Thyroid gland (tissue), 4 donors: ENCODE results near the gene IFT81. TPM values are rescaled to one million over a fixed set of nuclear protein-coding genes. Genes with fewer than 3 reads are reported as not detected.

Experiments used
- DNase-seq, 2 donors: peaks; one replicate each; pipeline ENCODE4 v3.0.0-alpha.2; 2019
- H3K27ac ChIP-seq, 3 donors: fragments of 200-600 bp; sonication (generic); 1 replicate in 2 of 3; 2 replicates in 1 of 3; pipeline ENCODE4 v1.5.1; 2016 to 2019; ENCODE audit warnings: mild to moderate bottlenecking in 1 of 3, moderate library complexity in 1 of 3
- H3K27me3 ChIP-seq: fragments of 200-600 bp; sonication (generic); one replicate; pipeline ENCODE4 v1.5.1; 2019
- H3K36me3 ChIP-seq, 2 donors: fragments of 200-600 bp; sonication (generic); one replicate each; pipeline ENCODE4 v1.5.1; 2016 to 2019
- H3K4me1 ChIP-seq, 2 donors: fragments of 200-600 bp; sonication (generic); one replicate each; pipeline ENCODE4 v1.5.1; 2017 to 2019
- H3K4me3 ChIP-seq, 3 donors: fragments of 200-600 bp; sonication (generic); replicated peaks in 1 of 3; 1 replicate in 2 of 3; 2 replicates in 1 of 3; pipeline ENCODE4 v1.5.1; 2016; ENCODE audit warnings: mild to moderate bottlenecking in 1 of 3
- H3K9me3 ChIP-seq: fragments of 200-600 bp; sonication (generic); one replicate; pipeline ENCODE4 v1.5.1; 2017
- CTCF ChIP-seq, 6 experiments: fragments of 200-600 bp in 3 of 6; fragments of 450-650 bp in 3 of 6; sonication (generic) in 3 of 6; IDR thresholded peaks; one replicate each; pipeline ENCODE4 v1.5.1; 2016 to 2019; ENCODE audit warnings: antibody characterized with exemption in 6 of 6, mild to moderate bottlenecking in 2 of 6, inconsistent platforms in 1 of 6, moderate library complexity in 1 of 6
- POLR2A ChIP-seq, 2 donors: fragments of 450-650 bp; IDR thresholded peaks; one replicate each; pipeline ENCODE4 v1.6.1; 2017; ENCODE audit warnings: antibody characterized with exemption in 2 of 2, mild to moderate bottlenecking in 2 of 2, moderate library complexity in 1 of 2
- WGBS, 2 donors: methylation state at CpG; one replicate each; pipeline ENCODE4 v1.1.5; 2017; 5-methylcytosine and 5-hydroxymethylcytosine counted together
- intact Hi-C: fragments of 100-400 bp; cut with DNase I; formaldehyde crosslinking; loops from one replicate; pipeline ENCODE4 v1.15.1; 2023
- total RNA-seq, 4 donors: library from RNA; depleted of rRNA; stranded (reverse); fragments of >200 nt; gene quantifications; one replicate each; pipeline ENCODE4 v1.2.3, GENCODE V29; 2016

IFT81 gene
- total RNA-seq, 4 donors from 2014 or later = 21.6 to 36.0 (median 29.5) TPM

GRCh38 chr12:110243227-110243626, 119.1 kb downstream of the IFT81 start:
- 95 to 98% methylated on average over 5 of the region's 5 CpGs for WGBS, 2 donors
- Histone ChIP-seq H3K4me3 (no peak overlapping the region), H3K27ac (no peak overlapping the region), H3K4me1 (peaks cover 18 to 21% of the 10 kb centered on the region in 2 donors), H3K9me3 (no peaks in the 10 kb centered on the region), H3K36me3 (no peaks in the 10 kb centered on the region), H3K27me3 (no peaks in the 10 kb centered on the region)
- no peak for TF ChIP-seq CTCF (IDR thresholded peaks at IDR 0.05)
- TF ChIP-seq POLR2A (IDR thresholded peaks at IDR 0.05) = no peak
- intact Hi-C loops = no loop called here
- no peak for DNase-seq

GRCh38 chr12:110244372-110244771, 120.2 kb downstream of the IFT81 start:
- intact Hi-C loops = no loop called here

GRCh38 chr12:110244829-110245228, 120.7 kb downstream of the IFT81 start:
- Histone ChIP-seq H3K27me3 (no peaks in the 10 kb centered on the region), H3K36me3 (no peaks in the 10 kb centered on the region), H3K4me1 (peaks cover 18 to 35% of the 10 kb centered on the region in 2 donors), H3K27ac (no peak overlapping the region), H3K9me3 (no peaks in the 10 kb centered on the region), H3K4me3 (no peak overlapping the region)
- intact Hi-C loops = no loop called here
- TF ChIP-seq POLR2A (IDR thresholded peaks at IDR 0.05) = no peak
- no peak for TF ChIP-seq CTCF (IDR thresholded peaks at IDR 0.05)
- no peak for DNase-seq
- 81 to 88% methylated on average over 7 to 8 of the region's 8 CpGs for WGBS, 2 donors

More at GRCh38 chr12:110244372-110244771, 120.2 kb downstream of the IFT81 start:
- DNase-seq = no peak
- Histone ChIP-seq H3K27ac (no peak overlapping the region), H3K27me3 (no peaks in the 10 kb centered on the region), H3K4me1 (peaks cover 18 to 30% of the 10 kb centered on the region in 2 donors), H3K4me3 (no peak overlapping the region), H3K36me3 (no peaks in the 10 kb centered on the region), H3K9me3 (no peaks in the 10 kb centered on the region)
- WGBS, 2 donors = 95 to 96% methylated on average over 12 of the region's 12 CpGs
- TF ChIP-seq POLR2A (IDR thresholded peaks at IDR 0.05) (no peak), CTCF (IDR thresholded peaks at IDR 0.05) (no peak)

GRCh38 chr12:110245369-110245772, 121.2 kb downstream of the IFT81 start:
- Histone ChIP-seq H3K36me3 (no peaks in the 10 kb centered on the region), H3K4me1 (peaks cover 18 to 40% of the 10 kb centered on the region in 2 donors), H3K27ac (peak overlapping the region in 1 of 3 donors; percentile 19), H3K9me3 (no peaks in the 10 kb centered on the region), H3K27me3 (no peaks in the 10 kb centered on the region), H3K4me3 (no peak overlapping the region)
- 89 to 94% methylated on average over 3 of the region's 3 CpGs for WGBS, 2 donors
- DNase-seq = no peak
- intact Hi-C loops = no loop called here
- peak in 1 of 6 experiments; percentile 12 for TF ChIP-seq CTCF (IDR thresholded peaks at IDR 0.05)
- no peak for TF ChIP-seq POLR2A (IDR thresholded peaks at IDR 0.05)

- no peaks in the 10 kb centered on the region for H3K27me3 ChIP-seq
- no peak for TF ChIP-seq POLR2A (IDR thresholded peaks at IDR 0.05)
- no peak for TF ChIP-seq CTCF (IDR thresholded peaks at IDR 0.05)
- WGBS, 2 donors = 57% methylated on average over 4 of the region's 4 CpGs
- no peak overlapping the region for H3K4me3 ChIP-seq
- peaks cover 18 to 42% of the 10 kb centered on the region in 2 donors for H3K4me1 ChIP-seq
- no peak for DNase-seq
- H3K27ac ChIP-seq = peak overlapping the region; percentile 62 to 74 (median 65)
- intact Hi-C loops = no loop called here
- no peaks in the 10 kb centered on the region for H3K36me3 ChIP-seq
- H3K9me3 ChIP-seq = no peaks in the 10 kb centered on the region
Measured at GRCh38 chr12:110246636-110247339, 122.6 kb downstream of the IFT81 start.
